ENCODE results near the gene AVL9. TPM values are rescaled to one million over a fixed set of nuclear protein-coding genes. Genes with fewer than 3 reads are reported as not detected.
"Not testable (repeated sequence)": the region's sequence is repeated elsewhere in the genome, so short reads cannot be mapped to it uniquely, and the experiment has no call there.

Gene AVL9
- total RNA-seq, 2 donors from 2014 or later = 26.1 to 28.1 TPM

GRCh38 chr7:32594965-32595490, 99.7 kb downstream of the AVL9 start:
- peaks cover 2% of the 10 kb centered on the region for H3K36me3 Mint-ChIP-seq (ENCODE audit: low read depth)
- no peak for ATAC-seq
- no peak overlapping the region for H3K27ac Mint-ChIP-seq
- peaks cover 4% of the 10 kb centered on the region for H3K4me1 Mint-ChIP-seq
- no peaks in the 10 kb centered on the region for H3K9me3 ChIP-seq (ENCODE audit: control insufficient read depth, low read length, poor library complexity, severe bottlenecking)
- no peak overlapping the region for H3K4me3 Mint-ChIP-seq
- peaks cover 8% of the 10 kb centered on the region for H3K27me3 Mint-ChIP-seq
- DNase-seq = no peak

- not testable (repeated sequence) for DNase-seq; H3K36me3 Mint-ChIP-seq (ENCODE audit: low read depth); H3K27ac Mint-ChIP-seq; H3K27me3 Mint-ChIP-seq; H3K4me3 Mint-ChIP-seq; H3K9me3 ChIP-seq (ENCODE audit: control insufficient read depth, low read length, poor library complexity, severe bottlenecking); H3K4me1 Mint-ChIP-seq; ATAC-seq
These were observed 105.9 kb downstream of the AVL9 start for GRCh38 chr7:32601196-32601595.

- H3K9me3 ChIP-seq (ENCODE audit: control insufficient read depth, low read length, poor library complexity, severe bottlenecking) = no peaks in the 10 kb centered on the region
- H3K27ac Mint-ChIP-seq = no peak overlapping the region
- no peak overlapping the region for H3K4me3 Mint-ChIP-seq
- no peaks in the 10 kb centered on the region for H3K27me3 Mint-ChIP-seq
- DNase-seq (no peak), ATAC-seq (no peak)
- H3K4me1 Mint-ChIP-seq = no peaks in the 10 kb centered on the region
- peaks cover 2% of the 10 kb centered on the region for H3K36me3 Mint-ChIP-seq (ENCODE audit: low read depth)
These were observed 107.2 kb downstream of the AVL9 start for GRCh38 chr7:32602470-32602869.

GRCh38 chr7:32603492-32603891, 108.2 kb downstream of the AVL9 start:
- DNase-seq; H3K9me3 ChIP-seq (ENCODE audit: control insufficient read depth, low read length, poor library complexity, severe bottlenecking); H3K27ac Mint-ChIP-seq; H3K4me1 Mint-ChIP-seq; H3K4me3 Mint-ChIP-seq; H3K27me3 Mint-ChIP-seq; ATAC-seq; H3K36me3 Mint-ChIP-seq (ENCODE audit: low read depth): not testable (repeated sequence)

- not testable (repeated sequence) for H3K27me3 Mint-ChIP-seq; DNase-seq; H3K27ac Mint-ChIP-seq; H3K4me1 Mint-ChIP-seq; H3K36me3 Mint-ChIP-seq (ENCODE audit: low read depth); ATAC-seq; H3K9me3 ChIP-seq (ENCODE audit: control insufficient read depth, low read length, poor library complexity, severe bottlenecking); H3K4me3 Mint-ChIP-seq
These were observed 108.8 kb downstream of the AVL9 start for GRCh38 chr7:32604047-32604446.

GRCh38 chr7:32605032-32605431, 109.7 kb downstream of the AVL9 start:
- Mint-ChIP-seq H3K36me3 (ENCODE audit: low read depth) (no peaks in the 10 kb centered on the region), H3K27ac (no peak overlapping the region), H3K27me3 (no peaks in the 10 kb centered on the region), H3K4me3 (no peak overlapping the region), H3K4me1 (no peaks in the 10 kb centered on the region)
- ATAC-seq (no peak), DNase-seq (no peak)
- H3K9me3 ChIP-seq (ENCODE audit: control insufficient read depth, low read length, poor library complexity, severe bottlenecking) = no peaks in the 10 kb centered on the region

- no peaks in the 10 kb centered on the region for H3K36me3 Mint-ChIP-seq (ENCODE audit: low read depth)
- no peaks in the 10 kb centered on the region for H3K27me3 Mint-ChIP-seq
- H3K27ac Mint-ChIP-seq = no peak overlapping the region
- H3K4me3 Mint-ChIP-seq = no peak overlapping the region
- H3K9me3 ChIP-seq (ENCODE audit: control insufficient read depth, low read length, poor library complexity, severe bottlenecking) = no peaks in the 10 kb centered on the region
- ATAC-seq (no peak), DNase-seq (no peak)
- H3K4me1 Mint-ChIP-seq = peaks cover 3% of the 10 kb centered on the region
These were observed 114.2 kb downstream of the AVL9 start for GRCh38 chr7:32609463-32609862.

- no peaks in the 10 kb centered on the region for H3K27me3 Mint-ChIP-seq
- H3K27ac Mint-ChIP-seq = no peak overlapping the region
- no peaks in the 10 kb centered on the region for H3K9me3 ChIP-seq (ENCODE audit: control insufficient read depth, low read length, poor library complexity, severe bottlenecking)
- peaks cover 3% of the 10 kb centered on the region for H3K4me1 Mint-ChIP-seq
- H3K36me3 Mint-ChIP-seq (ENCODE audit: low read depth) = no peaks in the 10 kb centered on the region
- ATAC-seq (no peak), DNase-seq (no peak)
- no peak overlapping the region for H3K4me3 Mint-ChIP-seq
These were observed 116.2 kb downstream of the AVL9 start for GRCh38 chr7:32611201-32612099.

GRCh38 chr7:32616625-32617024, 121.3 kb downstream of the AVL9 start:
- peaks cover 13% of the 10 kb centered on the region for H3K27me3 Mint-ChIP-seq
- H3K9me3 ChIP-seq (ENCODE audit: control insufficient read depth, low read length, poor library complexity, severe bottlenecking) = no peaks in the 10 kb centered on the region
- DNase-seq = no peak
- peaks cover 2% of the 10 kb centered on the region for H3K36me3 Mint-ChIP-seq (ENCODE audit: low read depth)
- no peak overlapping the region for H3K27ac Mint-ChIP-seq
- peaks cover 10% of the 10 kb centered on the region for H3K4me1 Mint-ChIP-seq
- no peak overlapping the region for H3K4me3 Mint-ChIP-seq
- ATAC-seq = no peak

- no peak overlapping the region for H3K4me3 Mint-ChIP-seq
- ATAC-seq = no peak
- no peak overlapping the region for H3K27ac Mint-ChIP-seq
- H3K4me1 Mint-ChIP-seq = peaks cover 9% of the 10 kb centered on the region
- H3K36me3 Mint-ChIP-seq (ENCODE audit: low read depth) = peaks cover 2% of the 10 kb centered on the region
- peaks cover 13% of the 10 kb centered on the region for H3K27me3 Mint-ChIP-seq
- H3K9me3 ChIP-seq (ENCODE audit: control insufficient read depth, low read length, poor library complexity, severe bottlenecking) = no peaks in the 10 kb centered on the region
- no peak for DNase-seq
These were observed 123.2 kb downstream of the AVL9 start for GRCh38 chr7:32618470-32618869.

- Mint-ChIP-seq H3K4me3 (no peak overlapping the region), H3K36me3 (ENCODE audit: low read depth) (peaks cover 2% of the 10 kb centered on the region), H3K4me1 (peaks cover 9% of the 10 kb centered on the region), H3K27me3 (peaks cover 13% of the 10 kb centered on the region), H3K27ac (no peak overlapping the region)
- DNase-seq = no peak
- no peaks in the 10 kb centered on the region for H3K9me3 ChIP-seq (ENCODE audit: control insufficient read depth, low read length, poor library complexity, severe bottlenecking)
- ATAC-seq = no peak
These were observed 123.7 kb downstream of the AVL9 start for GRCh38 chr7:32618987-32619386.

GRCh38 chr7:32619416-32619815, 124.1 kb downstream of the AVL9 start:
- H3K36me3 Mint-ChIP-seq (ENCODE audit: low read depth); H3K4me1 Mint-ChIP-seq; DNase-seq; H3K9me3 ChIP-seq (ENCODE audit: control insufficient read depth, low read length, poor library complexity, severe bottlenecking); H3K27ac Mint-ChIP-seq; H3K4me3 Mint-ChIP-seq; ATAC-seq: not testable (repeated sequence)
- H3K27me3 Mint-ChIP-seq = peaks cover 13% of the 10 kb centered on the region

- Mint-ChIP-seq H3K36me3 (ENCODE audit: low read depth) (peaks cover 2% of the 10 kb centered on the region), H3K4me1 (no peaks in the 10 kb centered on the region), H3K4me3 (no peak overlapping the region), H3K27me3 (peaks cover 5% of the 10 kb centered on the region), H3K27ac (no peak overlapping the region)
- no peaks in the 10 kb centered on the region for H3K9me3 ChIP-seq (ENCODE audit: control insufficient read depth, low read length, poor library complexity, severe bottlenecking)
- ATAC-seq (no peak), DNase-seq (no peak)
These were observed 135.7 kb downstream of the AVL9 start for GRCh38 chr7:32631021-32631420.

Measured in T-helper 17 cell (primary cell).